Measurements from ENCODE around the gene LMBRD2.
"Not testable (repeated sequence)": the region's sequence is repeated elsewhere in the genome, so short reads cannot be mapped to it uniquely, and the experiment has no call there.

Gene LMBRD2

GRCh38 chr5:36161361-36161760 is 9.7 kb upstream of the LMBRD2 start:
- no peak for DNase-seq (ENCODE audit: low spot score)

- no peak for DNase-seq (ENCODE audit: low spot score)
These were observed 8.9 kb upstream of the LMBRD2 start for GRCh38 chr5:36160617-36161016.

GRCh38 chr5:36158144-36158543 is 6.5 kb upstream of the LMBRD2 start:
- no peak for DNase-seq (ENCODE audit: low spot score)

- DNase-seq (ENCODE audit: low spot score), result no peak
These were observed 4.9 kb upstream of the LMBRD2 start for GRCh38 chr5:36156619-36157018.

- DNase-seq (ENCODE audit: low spot score), result no peak
These were observed 4.5 kb upstream of the LMBRD2 start for GRCh38 chr5:36156121-36156601.

- no peak for DNase-seq (ENCODE audit: low spot score)
These were observed 3.6 kb upstream of the LMBRD2 start for GRCh38 chr5:36155291-36155690.

- DNase-seq (ENCODE audit: low spot score), result no peak
These were observed 2.0 kb upstream of the LMBRD2 start for GRCh38 chr5:36153726-36154125.

- no peak for DNase-seq (ENCODE audit: low spot score)
These were observed 1.6 kb upstream of the LMBRD2 start for GRCh38 chr5:36153298-36153677.

GRCh38 chr5:36152324-36153297 is 924 bp upstream of the LMBRD2 start:
- no peak for DNase-seq (ENCODE audit: low spot score)

GRCh38 chr5:36150676-36151433 is 832 bp downstream of the LMBRD2 start:
- peak; percentile 32 for DNase-seq (ENCODE audit: low spot score)

GRCh38 chr5:36147681-36148080 is 4.0 kb downstream of the LMBRD2 start:
- no peak for DNase-seq (ENCODE audit: low spot score)

- no peak for DNase-seq (ENCODE audit: low spot score)
These were observed 5.3 kb downstream of the LMBRD2 start for GRCh38 chr5:36146390-36146789.

- DNase-seq (ENCODE audit: low spot score), result no peak
These were observed 6.4 kb downstream of the LMBRD2 start for GRCh38 chr5:36145311-36145710.

- no peak for DNase-seq (ENCODE audit: low spot score)
These were observed 12.6 kb downstream of the LMBRD2 start for GRCh38 chr5:36138900-36139683.

- no peak for DNase-seq (ENCODE audit: low spot score)
These were observed 15.1 kb downstream of the LMBRD2 start for GRCh38 chr5:36136581-36136980.

- DNase-seq (ENCODE audit: low spot score), result no peak
These were observed 15.7 kb downstream of the LMBRD2 start for GRCh38 chr5:36135988-36136387.

- not testable (repeated sequence) for DNase-seq (ENCODE audit: low spot score)
These were observed 18.7 kb downstream of the LMBRD2 start for GRCh38 chr5:36133009-36133408.

- DNase-seq (ENCODE audit: low spot score), result not testable (repeated sequence)
These were observed 22.0 kb downstream of the LMBRD2 start for GRCh38 chr5:36129666-36130065.

GRCh38 chr5:36128795-36129194 is 22.9 kb downstream of the LMBRD2 start:
- DNase-seq (ENCODE audit: low spot score), result no peak

GRCh38 chr5:36125868-36126267 is 25.8 kb downstream of the LMBRD2 start:
- no peak for DNase-seq (ENCODE audit: low spot score)

- DNase-seq (ENCODE audit: low spot score), result no peak
These were observed 40.4 kb downstream of the LMBRD2 start for GRCh38 chr5:36111238-36111637.

Measured in pons (tissue), 1 donor.